Ascending aorta (tissue), 2 donors: ENCODE results near the gene MAPK1. TPM values are rescaled to one million over a fixed set of nuclear protein-coding genes. Genes with fewer than 3 reads are reported as not detected.

Experiments
- DNase-seq, 2 donors: peaks; one replicate each; pipeline ENCODE4 v3.0.0-alpha.2; 2019; ENCODE audit warnings: low spot score in 2 of 2
- H3K27ac ChIP-seq, 2 donors: fragments of 200-600 bp; sonication (generic); one replicate each; pipeline ENCODE4 v1.5.1; 2016 to 2017; ENCODE audit warnings: mild to moderate bottlenecking in 1 of 2
- H3K27me3 ChIP-seq: fragments of 200-600 bp; sonication (generic); one replicate; pipeline ENCODE4 v1.5.1; 2017
- H3K36me3 ChIP-seq, 2 donors: fragments of 200-600 bp; sonication (generic); one replicate each; pipeline ENCODE4 v1.5.1; 2016
- H3K4me1 ChIP-seq, 2 donors: fragments of 200-600 bp; sonication (generic); one replicate each; pipeline ENCODE4 v1.5.1; 2016 to 2017; ENCODE audit warnings: mild to moderate bottlenecking in 1 of 2
- H3K4me3 ChIP-seq, 2 donors: fragments of 200-600 bp; sonication (generic); one replicate each; pipeline ENCODE4 v1.5.1; 2016 to 2017; ENCODE audit warnings: mild to moderate bottlenecking in 1 of 2
- H3K9me3 ChIP-seq, 2 donors: fragments of 200-600 bp; sonication (generic); one replicate each; pipeline ENCODE4 v1.5.1; 2016
- intact Hi-C: fragments of 100-400 bp; cut with DNase I; formaldehyde crosslinking; loops from one replicate; pipeline ENCODE4 v1.15.1; 2023
- total RNA-seq: library from RNA; depleted of rRNA; stranded (reverse); fragments of >200 nt; gene quantifications from one replicate; pipeline ENCODE4 v1.1.0, GENCODE V29; 2016
- TF ChIP-seq, protein P1 (sequence below), 3 experiments: fragments of 200-600 bp in 2 of 3; fragments of 450-650 bp in 1 of 3; sonication (generic) in 2 of 3; IDR thresholded peaks; one replicate each; pipeline ENCODE4 v1.5.1; 2016 to 2019; ENCODE audit warnings: antibody characterized with exemption in 3 of 3, mild to moderate bottlenecking in 1 of 3, moderate library complexity in 1 of 3

Gene MAPK1
- total RNA-seq, 1 donor from 2014 or later, result 43.3 TPM

- no peak for DNase-seq
- Histone ChIP-seq H3K4me1 (peaks cover 2 to 44% of the 10 kb centered on the region in 2 donors), H3K9me3 (no peaks in the 10 kb centered on the region), H3K36me3 (no peaks in the 10 kb centered on the region), H3K27me3 (no peaks in the 10 kb centered on the region), H3K4me3 (no peak overlapping the region), H3K27ac (peak overlapping the region in 1 of 2 donors; percentile 2)
- TF ChIP-seq, protein P1, sequence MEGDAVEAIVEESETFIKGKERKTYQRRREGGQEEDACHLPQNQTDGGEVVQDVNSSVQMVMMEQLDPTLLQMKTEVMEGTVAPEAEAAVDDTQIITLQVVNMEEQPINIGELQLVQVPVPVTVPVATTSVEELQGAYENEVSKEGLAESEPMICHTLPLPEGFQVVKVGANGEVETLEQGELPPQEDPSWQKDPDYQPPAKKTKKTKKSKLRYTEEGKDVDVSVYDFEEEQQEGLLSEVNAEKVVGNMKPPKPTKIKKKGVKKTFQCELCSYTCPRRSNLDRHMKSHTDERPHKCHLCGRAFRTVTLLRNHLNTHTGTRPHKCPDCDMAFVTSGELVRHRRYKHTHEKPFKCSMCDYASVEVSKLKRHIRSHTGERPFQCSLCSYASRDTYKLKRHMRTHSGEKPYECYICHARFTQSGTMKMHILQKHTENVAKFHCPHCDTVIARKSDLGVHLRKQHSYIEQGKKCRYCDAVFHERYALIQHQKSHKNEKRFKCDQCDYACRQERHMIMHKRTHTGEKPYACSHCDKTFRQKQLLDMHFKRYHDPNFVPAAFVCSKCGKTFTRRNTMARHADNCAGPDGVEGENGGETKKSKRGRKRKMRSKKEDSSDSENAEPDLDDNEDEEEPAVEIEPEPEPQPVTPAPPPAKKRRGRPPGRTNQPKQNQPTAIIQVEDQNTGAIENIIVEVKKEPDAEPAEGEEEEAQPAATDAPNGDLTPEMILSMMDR (IDR thresholded peaks at IDR 0.05), result no peak
- intact Hi-C loops, result no loop called here
Measured at GRCh38 chr22:21835378-21835777, 32.1 kb downstream of the MAPK1 start.

GRCh38 chr22:21834869-21835268 is 32.6 kb downstream of the MAPK1 start:
- DNase-seq, result no peak
- Histone ChIP-seq H3K4me3 (no peak overlapping the region), H3K27ac (peak overlapping the region in 1 of 2 donors; percentile 2), H3K4me1 (peaks cover 2 to 46% of the 10 kb centered on the region in 2 donors), H3K9me3 (no peaks in the 10 kb centered on the region), H3K27me3 (no peaks in the 10 kb centered on the region), H3K36me3 (no peaks in the 10 kb centered on the region)
- intact Hi-C loops, result no loop called here
- TF ChIP-seq, protein P1 (IDR thresholded peaks at IDR 0.05), result no peak

GRCh38 chr22:21832291-21833290 is 34.9 kb downstream of the MAPK1 start:
- Histone ChIP-seq H3K4me3 (no peak overlapping the region), H3K36me3 (no peaks in the 10 kb centered on the region), H3K27ac (no peak overlapping the region), H3K27me3 (no peaks in the 10 kb centered on the region), H3K4me1 (peaks cover 2 to 45% of the 10 kb centered on the region in 2 donors), H3K9me3 (no peaks in the 10 kb centered on the region)
- intact Hi-C loops, result no loop called here
- DNase-seq, result no peak
- TF ChIP-seq, protein P1 (IDR thresholded peaks at IDR 0.05), result no peak

DNA sequence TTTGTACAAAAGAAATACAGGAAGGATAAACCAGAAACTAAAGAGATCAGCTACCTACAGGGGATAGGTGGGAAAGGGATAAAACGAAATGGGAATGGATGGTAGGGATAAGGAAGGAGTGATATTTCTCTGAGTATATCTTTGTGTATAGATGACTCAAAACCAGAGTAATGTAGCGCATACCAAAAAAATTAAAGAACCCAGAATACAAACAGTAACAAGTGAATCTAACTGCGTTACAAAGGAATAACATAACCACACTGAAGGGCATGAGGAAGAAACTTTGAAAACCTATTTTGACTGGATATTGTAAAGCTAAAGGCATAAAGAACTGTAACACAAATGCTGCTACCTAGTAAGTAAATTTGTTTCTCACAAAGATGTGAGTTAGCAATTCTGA is 37.9 kb downstream of the MAPK1 start:
- Histone ChIP-seq H3K9me3 (no peaks in the 10 kb centered on the region), H3K4me1 (peaks cover 0 to 24% of the 10 kb centered on the region in 2 donors), H3K4me3 (no peak overlapping the region), H3K36me3 (no peaks in the 10 kb centered on the region), H3K27ac (no peak overlapping the region), H3K27me3 (no peaks in the 10 kb centered on the region)
- TF ChIP-seq, protein P1 (IDR thresholded peaks at IDR 0.05), result no peak
- DNase-seq, result no peak
- intact Hi-C loops, result no loop called here

- H3K4me3 ChIP-seq, result no peak overlapping the region
- no peaks in the 10 kb centered on the region for H3K9me3 ChIP-seq
- intact Hi-C loops, result no loop called here
- no peaks in the 10 kb centered on the region for H3K36me3 ChIP-seq
- no peak overlapping the region for H3K27ac ChIP-seq
- H3K4me1 ChIP-seq, result peaks cover 0 to 33% of the 10 kb centered on the region in 2 donors
- TF ChIP-seq, protein P1 (IDR thresholded peaks at IDR 0.05), result no peak
- no peak for DNase-seq
- no peaks in the 10 kb centered on the region for H3K27me3 ChIP-seq
Measured at GRCh38 chr22:21828268-21828638, 39.2 kb downstream of the MAPK1 start.
